ENCODE data around the gene KIAA1143. TPM values are rescaled to one million over a fixed set of nuclear protein-coding genes. Genes with fewer than 3 reads are reported as not detected.
A peak's percentile ranks its signal among the peaks of the same experiment; 100 is the strongest.

Gene KIAA1143
- 33.8 TPM for total RNA-seq

DNA sequence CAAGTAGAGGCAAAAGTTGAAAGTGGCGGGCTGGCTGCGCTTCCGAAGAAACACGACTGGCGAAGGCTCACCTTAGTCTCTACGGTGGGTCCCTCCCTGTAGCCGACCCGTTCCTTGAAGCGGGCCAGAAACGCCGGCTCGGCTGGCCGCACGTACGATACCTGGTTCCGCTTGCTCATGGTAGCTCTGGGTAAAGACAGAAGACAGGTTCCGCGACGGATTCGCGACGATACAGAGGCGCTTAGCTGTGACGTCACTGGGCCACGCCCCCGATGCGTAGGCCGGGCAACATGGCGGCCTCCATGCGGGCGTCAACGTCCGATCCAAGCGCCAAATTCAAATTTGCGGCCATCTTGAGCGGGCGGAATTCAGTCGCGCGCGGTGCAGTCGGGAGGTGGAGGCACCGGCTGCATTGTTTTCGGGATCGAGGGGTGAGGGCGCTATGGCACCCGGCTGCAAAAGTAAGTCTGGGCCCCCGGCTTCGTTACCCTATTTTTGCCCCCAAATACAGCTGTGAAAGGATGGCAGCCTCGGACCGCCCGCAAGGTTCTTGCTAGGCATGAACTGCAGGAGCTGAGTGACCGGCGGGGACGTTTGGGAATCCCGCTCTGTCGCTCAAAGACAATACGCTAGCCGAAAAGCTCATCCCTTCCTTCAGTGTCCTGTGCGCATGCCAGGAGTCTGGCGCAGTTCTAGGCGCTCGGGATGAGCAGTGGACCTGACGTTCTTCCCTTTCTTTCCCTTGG lies at the start of gene KIAA1143, which contains the start of gene KIF15:
KIAA1143 (minus strand) TSS at position 196 of the 746 bp plus-strand sequence; CDS start at position 179, 17 bp downstream.
KIF15 (plus strand) TSS at position 371 of the 746 bp plus-strand sequence; CDS start at position 443, 72 bp downstream.
- no peak for FAIRE-seq
- peak; percentile 78 to 94 for DNase-seq (ENCODE audit: low spot score in 2 of 2)

DNA sequence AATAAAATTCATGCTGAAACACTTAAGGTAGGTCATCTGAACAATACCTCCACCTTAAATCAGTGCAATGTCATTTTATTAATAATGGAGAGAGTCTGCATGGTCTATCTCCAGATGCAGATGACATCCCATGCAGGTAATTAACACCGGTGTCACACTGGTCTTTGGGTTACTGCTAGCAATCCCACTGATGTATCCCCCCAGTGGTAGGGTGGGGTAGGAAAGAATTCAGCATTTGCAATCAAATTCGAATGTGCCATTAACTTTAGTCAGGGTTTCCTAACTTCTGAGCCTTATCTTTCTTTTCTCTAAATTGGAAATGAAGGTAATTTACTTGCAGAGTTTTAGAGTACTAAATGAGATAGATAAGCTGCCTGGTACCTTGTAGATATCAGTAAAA lies 44.5 kb upstream of the KIAA1143 start:
- DNase-seq (ENCODE audit: low spot score in 2 of 2) (no peak), FAIRE-seq (no peak)

DNA sequence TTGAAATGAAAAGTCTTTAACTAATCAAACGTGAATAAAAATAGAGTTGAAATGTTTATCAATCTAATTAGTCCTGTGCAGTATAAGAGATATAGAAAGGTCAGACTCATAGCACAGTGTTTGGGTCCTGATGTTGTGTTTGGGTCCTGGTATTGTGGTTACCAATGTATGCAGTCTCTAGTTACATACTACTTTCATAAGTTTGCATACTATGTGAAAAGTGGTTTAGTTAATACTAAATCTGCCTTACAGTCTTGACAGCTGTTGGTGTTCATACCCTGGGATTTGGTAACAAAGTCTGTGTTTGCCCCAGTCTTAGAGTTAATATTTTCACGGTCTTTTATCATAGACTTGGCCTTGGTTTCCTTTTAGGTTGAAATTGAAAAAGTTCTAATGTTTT lies 41.9 kb upstream of the KIAA1143 start:
- DNase-seq (ENCODE audit: low spot score in 2 of 2) (no peak), FAIRE-seq (no peak)

DNA sequence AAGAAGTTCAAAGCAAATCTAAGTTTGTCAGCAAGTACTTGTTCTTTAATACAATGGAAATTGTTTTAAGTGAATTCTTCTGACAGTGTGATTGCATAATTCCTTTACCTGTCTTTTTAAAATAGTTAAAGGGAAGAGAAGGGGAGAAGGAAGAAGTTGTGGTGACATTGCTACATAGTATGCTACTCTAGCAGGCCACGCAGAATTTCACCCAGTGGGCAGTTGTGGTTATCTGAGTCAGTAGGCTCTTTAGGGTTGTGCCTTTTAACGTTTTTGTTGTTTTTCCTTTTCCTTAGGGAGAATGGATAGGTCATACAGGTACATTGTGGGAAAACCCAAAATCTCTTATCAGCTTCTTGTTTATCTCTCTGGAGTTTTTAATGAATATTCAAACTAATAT lies 40.6 kb upstream of the KIAA1143 start:
- no peak for FAIRE-seq

DNA sequence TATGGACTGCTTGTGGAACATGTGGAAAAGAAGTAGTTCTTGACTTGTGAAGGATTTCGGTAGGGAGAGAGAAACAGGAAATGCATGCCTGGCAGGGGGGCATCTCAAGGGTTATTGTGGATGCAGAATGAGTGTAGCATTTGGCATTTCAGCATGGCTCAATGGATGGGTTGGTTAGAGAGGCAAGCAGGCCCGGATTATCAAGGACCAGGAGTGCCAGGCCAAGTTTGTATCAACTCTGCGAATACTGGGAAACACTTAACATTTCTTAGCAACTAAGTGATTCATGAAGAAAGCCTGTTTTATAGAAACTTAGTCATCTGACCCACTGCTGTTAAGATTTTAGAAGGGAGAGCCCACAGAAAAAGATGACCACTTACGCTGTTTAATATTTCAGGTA lies 33.8 kb upstream of the KIAA1143 start:
- no peak for FAIRE-seq
- DNase-seq (ENCODE audit: low spot score in 2 of 2) = no peak

More for the DNA sequence above, 40.6 kb upstream of the KIAA1143 start:
- no peak for DNase-seq (ENCODE audit: low spot score in 2 of 2)

DNA sequence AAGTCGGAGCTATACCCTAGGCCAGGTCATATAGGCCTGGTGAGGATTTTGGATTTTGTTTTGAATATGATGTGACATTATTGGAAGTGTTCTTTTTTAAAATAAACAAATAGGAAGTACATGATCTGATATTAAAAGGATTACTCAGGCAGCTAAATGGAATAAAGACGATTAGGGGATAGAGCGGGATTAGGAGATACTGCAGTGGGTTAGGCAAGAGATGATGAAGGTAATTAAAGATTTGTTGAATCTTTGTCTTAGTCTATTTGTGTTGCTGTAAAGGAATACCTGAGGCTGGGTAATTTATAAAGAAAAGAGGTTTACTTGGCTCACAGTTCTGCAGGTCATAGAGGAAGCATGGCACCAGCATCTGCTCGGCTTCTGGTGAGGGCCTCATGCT lies 21.5 kb upstream of the KIAA1143 start:
- FAIRE-seq = no peak
- DNase-seq (ENCODE audit: low spot score in 2 of 2) = no peak

DNA sequence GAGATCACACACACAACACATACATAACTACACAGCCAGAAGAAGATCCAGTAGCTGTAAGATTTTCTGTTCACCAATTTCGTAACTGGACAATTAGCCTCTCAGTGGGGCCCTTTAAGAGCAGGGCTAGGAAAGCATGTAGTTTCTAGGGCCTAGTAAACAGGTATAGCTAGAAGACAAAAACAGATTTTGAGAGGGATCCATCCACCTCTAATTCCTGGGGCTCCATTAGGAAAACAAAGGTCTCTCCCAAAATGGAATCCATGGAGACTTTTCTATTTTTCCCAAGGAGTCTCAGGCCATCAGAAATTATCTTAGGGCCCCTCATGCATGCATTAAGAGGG lies 10.7 kb upstream of the KIAA1143 start:
- FAIRE-seq (no peak), DNase-seq (ENCODE audit: low spot score in 2 of 2) (no peak)

DNA sequence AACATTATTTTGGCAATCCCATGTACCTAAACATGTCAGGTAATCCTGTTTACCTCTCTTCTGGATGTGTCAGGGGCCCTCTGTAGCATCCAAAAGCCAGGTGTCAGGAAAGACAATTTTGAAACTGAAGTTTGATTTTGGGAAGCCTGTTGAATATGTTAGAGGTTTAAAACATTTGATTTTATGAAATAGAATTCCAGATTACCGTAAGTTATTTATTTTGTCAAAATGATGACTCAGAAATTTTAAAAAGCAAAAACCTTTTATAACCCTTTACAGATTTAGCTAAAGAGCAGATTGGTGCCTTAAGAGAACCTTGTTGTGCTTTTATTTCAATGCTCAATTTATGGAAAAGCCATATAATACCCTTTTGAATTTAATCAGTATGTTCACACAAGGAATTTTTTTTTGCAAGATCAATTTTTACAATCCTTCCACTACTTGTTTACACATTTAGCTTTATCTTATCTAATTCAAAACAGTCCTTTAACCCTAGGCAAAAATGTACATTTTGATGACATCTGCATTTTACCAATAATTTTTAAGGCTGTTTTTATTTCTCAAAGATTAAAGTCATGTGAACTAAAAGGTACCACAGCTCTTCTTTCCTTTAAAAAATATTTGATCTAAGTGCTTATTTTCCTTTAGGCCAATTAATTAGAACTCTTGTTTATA lies 10.1 kb upstream of the KIAA1143 start:
- DNase-seq (ENCODE audit: low spot score in 2 of 2) (no peak), FAIRE-seq (no peak)

DNA sequence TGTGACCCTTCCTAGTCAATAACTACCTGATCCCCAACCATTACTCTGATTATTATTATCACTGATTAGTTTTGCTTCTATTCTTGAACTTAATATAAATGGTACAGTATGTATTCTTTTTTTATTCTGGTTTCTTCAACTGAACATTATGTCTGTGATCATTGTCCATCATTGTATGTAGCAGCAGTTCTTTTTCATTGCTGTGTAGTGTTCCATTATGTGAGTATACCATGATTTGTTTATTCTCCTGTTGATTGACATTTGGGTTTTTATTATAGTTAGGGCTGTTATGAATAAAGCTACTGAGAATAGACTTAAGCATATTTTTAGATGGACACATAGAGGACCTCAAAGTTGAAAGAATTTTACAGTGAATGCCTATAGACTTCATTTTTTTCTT lies 2.8 kb upstream of the KIAA1143 start:
- no peak for FAIRE-seq
- no peak for DNase-seq (ENCODE audit: low spot score in 2 of 2)

DNA sequence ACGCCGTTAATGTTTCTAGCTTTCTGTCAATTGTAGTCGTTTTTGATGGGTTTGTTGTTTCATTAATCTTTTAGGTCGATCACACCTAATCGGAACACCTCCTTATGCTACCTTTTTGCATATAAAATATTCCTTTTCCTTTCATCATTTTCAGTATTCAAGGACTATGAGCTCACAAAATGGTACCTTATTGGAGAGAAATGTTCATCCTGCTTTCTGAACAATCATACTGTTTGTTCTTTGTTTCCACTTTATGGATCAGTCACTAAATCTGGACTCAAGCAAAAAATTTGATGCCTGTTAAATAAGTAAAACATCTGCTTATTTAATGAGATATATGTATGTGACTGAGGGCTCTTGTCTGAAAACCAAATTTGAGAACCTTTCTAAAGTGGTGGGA lies 1.3 kb upstream of the KIAA1143 start:
- DNase-seq (ENCODE audit: low spot score in 2 of 2) (no peak), FAIRE-seq (no peak)

DNA sequence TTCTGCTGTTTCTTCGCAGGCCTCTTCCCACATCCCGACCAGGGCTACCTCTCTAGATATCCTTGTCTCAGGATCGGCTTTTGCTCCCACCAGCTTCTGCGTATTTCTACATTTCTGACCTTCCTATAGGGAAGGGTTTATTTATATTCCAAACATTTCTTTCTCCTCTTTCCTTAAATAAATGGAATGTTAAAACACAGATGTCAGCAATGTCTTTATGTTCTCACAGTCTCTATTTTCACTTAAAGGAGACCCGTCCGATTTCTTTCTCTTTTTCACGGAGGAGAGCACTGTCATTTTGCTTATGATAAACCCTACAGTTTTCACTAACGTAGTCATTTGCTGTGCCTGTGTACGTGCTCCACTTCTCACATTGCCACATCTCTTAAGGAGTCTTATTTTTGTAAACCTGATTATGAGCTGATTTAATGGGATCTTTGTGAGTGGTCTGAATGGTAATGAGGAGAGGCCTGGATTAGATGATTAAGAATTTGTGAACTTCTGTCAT lies 805 bp upstream of the KIAA1143 start:
- FAIRE-seq (no peak), DNase-seq (ENCODE audit: low spot score in 2 of 2) (no peak)

DNA sequence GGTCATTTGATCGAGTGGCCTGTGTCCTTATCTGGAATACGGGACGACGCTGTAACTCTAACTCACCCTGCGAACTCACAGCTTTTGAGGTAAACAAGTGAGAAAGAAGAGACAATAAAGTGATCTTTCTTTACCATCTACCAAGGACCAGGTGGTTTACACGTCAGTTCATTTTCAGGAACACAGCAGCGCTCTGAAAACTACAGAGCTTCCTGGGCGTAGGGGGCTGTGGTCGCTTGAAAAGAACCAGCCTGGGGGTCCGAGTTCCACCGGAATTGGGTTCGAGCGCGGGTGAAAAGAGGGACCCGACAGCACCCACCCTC lies 357 bp downstream of the KIAA1143 start:
- FAIRE-seq = no peak

DNA sequence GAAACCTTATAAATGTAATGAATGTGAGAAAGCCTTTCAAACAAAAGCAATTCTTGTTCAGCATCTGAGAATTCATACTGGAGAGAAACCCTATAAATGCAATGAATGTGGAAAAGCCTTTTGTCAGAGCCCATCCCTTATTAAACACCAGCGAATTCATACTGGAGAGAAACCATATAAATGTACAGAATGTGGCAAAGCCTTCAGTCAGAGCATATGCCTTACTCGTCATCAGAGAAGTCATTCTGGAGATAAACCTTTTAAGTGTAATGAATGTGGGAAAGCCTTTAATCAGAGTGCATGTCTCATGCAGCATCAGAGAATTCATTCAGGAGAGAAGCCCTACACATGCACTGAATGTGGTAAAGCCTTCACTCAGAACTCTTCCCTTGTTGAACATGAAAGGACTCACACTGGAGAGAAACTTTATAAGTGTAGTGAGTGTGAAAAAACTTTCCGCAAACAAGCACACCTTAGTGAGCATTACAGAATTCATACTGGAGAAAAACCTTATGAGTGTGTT lies 26.7 kb downstream of the KIAA1143 start:
- no peak for FAIRE-seq
- DNase-seq (ENCODE audit: low spot score in 2 of 2) = no peak

More for the DNA sequence above, 357 bp downstream of the KIAA1143 start:
- peak in 1 of 2 donors; percentile 12 for DNase-seq (ENCODE audit: low spot score in 2 of 2)

DNA sequence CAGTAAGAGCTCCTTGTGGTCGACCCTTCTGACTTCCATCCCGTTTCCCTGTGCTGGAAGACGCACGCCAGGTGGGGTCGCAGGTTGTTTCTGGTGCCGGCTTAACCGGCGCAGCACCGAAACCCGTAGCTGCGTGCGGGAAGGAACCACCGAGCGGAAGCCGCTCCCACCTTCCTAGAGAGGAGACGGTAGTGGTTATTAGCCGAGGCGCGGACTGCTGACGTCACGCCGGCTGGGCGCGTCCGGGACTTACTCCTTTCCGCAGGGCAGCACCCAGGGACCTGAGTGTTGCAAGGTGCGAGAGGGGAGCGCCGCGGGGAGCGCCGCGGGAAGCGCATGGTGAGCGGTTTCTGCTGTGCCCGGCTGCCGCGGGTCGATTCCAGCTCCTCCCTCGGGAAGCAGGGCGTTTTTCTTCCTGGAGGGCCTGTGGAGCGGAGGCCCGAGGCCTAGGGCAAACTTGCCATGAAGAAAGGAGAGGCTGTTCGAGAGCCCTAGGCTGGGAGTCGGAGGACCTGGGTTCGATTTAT lies 32.0 kb downstream of the KIAA1143 start, which contains the start of gene ZNF501:
ZNF501 (plus strand) TSS at position 252 of the 527 bp plus-strand sequence. CDS start 4,787 bp downstream, outside the sequence.
- FAIRE-seq (no peak), DNase-seq (ENCODE audit: low spot score in 2 of 2) (peak; percentile 54 to 83)

DNA sequence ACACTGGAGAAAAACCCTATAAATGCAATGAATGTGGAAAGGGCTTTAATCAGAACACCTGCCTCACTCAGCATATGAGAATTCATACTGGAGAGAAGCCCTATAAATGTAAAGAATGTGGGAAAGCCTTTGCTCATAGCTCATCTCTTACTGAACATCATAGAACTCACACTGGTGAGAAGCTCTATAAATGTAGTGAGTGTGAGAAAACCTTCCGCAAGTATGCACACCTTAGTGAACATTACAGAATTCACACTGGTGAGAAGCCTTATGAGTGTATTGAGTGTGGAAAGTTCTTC lies 39.4 kb downstream of the KIAA1143 start:
- FAIRE-seq = no peak
- no peak for DNase-seq (ENCODE audit: low spot score in 2 of 2)

DNA sequence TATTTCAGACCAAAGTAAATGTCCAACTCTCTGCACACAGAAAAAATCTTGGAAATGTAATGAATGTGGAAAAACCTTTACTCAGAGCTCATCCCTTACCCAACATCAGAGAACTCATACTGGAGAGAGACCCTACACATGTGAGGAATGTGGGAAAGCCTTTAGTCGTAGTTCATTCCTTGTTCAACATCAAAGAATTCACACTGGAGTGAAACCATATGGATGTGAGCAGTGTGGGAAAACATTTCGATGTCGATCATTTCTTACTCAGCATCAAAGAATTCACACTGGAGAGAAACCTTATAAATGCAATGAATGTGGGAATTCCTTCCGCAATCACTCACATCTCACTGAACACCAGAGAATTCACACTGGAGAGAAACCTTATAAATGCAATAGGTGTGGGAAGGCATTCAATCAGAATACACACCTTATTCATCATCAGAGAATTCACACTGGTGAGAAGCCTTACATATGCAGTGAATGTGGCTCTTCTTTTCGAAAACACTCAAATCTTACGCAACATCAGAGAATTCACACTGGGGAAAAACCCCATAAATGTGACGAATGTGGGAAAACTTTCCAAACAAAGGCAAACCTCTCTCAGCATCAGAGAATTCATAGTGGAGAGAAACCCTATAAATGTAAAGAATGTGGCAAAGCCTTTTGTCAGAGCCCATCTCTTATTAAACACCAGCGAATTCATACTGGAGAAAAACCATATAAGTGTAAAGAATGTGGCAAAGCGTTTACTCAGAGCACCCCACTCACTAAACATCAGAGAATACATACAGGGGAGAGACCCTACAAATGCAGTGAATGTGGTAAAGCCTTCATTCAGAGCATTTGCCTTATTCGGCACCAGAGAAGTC lies 40.0 kb downstream of the KIAA1143 start:
- no peak for DNase-seq (ENCODE audit: low spot score in 2 of 2)

DNA sequence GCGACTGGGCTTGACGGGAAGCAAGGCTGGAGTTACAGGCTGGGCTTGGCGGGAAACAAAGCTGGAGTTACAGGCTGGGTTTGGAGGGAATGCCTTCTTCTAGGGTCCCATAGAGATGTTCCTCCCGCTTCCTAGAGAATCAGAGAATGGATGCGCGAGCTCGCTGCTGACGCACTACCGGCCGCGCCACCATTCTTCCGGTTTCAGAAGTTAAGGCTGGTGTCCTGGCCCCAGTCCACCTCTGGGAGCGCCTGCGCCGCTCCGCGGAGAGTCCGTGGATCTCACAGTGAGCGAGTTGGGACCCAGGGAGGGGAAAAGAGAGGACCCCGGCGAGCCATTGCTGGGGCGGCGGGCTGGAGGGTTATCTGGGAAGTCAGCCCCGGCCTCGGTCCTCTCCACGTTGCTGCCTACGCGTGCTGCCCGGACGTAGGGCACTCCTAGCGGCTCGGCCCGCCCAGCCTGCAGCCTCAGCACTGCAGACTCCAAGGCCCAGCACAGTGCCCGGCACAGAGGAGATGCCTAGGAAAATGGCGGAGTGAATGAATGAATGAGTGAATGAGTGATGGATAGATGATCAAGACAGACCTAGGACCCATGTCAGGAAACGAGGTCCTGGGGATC lies 48.9 kb downstream of the KIAA1143 start, which contains the start of gene ZNF502:
ZNF502 (plus strand) TSS at position 206 of the 621 bp plus-strand sequence. CDS start 7,602 bp downstream, outside the sequence.
- peak; percentile 82 to 86 for DNase-seq (ENCODE audit: low spot score in 2 of 2)
- FAIRE-seq = no peak

More for the DNA sequence above, 40.0 kb downstream of the KIAA1143 start:
- no peak for FAIRE-seq

Data from frontal cortex (tissue), 4 donors.